Astrocyte of the spinal cord (primary cell): Measurements from ENCODE around the gene GSTA4.
A peak's percentile ranks its signal among the peaks of the same experiment; 100 is the strongest.

Experiments
- DNase-seq: peaks from one replicate; pipeline ENCODE4 v3.0.0; 2011; ENCODE audit warnings: low read depth, low spot score
- H3K4me3 ChIP-seq: 2 replicates; pipeline ENCODE4 v1.5.1; 2011; ENCODE audit warnings: low read depth, mild to moderate bottlenecking, low read length, moderate library complexity
- in situ Hi-C: cut with HindIII; loops from 2 replicates; pipeline ENCODE4 v1.10.0; 2017; ENCODE audit warnings: low sequenced_read_pairs
- TF ChIP-seq, protein P1 (sequence below): IDR thresholded peaks from 2 replicates; pipeline ENCODE4 v1.5.1; 2012; ENCODE audit warnings: low read depth, mild to moderate bottlenecking, low read length, inconsistent platforms

Gene GSTA4

DNA sequence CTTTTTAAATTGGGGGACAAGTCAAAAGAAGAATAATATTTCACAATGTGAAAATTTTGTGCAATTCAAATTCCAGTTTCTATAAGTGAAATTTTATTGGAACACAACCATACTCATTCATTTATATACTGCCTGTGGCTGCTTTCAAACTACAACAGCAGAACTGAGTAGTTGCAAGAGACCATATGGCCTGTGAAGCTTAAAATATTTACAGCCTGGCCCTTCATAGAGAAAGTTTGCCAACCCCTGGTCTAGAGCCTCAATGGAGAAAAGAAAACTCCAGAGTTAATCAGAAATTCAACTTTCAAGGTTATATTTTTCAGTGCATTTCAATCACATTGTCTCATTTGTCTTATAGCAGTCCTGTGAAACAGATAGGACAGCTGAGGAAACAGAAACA lies 43.5 kb upstream of the GSTA4 start:
- no peak overlapping the region for H3K4me3 ChIP-seq
- in situ Hi-C loops, result no loop called here
- no peak for DNase-seq
- TF ChIP-seq, protein P1, sequence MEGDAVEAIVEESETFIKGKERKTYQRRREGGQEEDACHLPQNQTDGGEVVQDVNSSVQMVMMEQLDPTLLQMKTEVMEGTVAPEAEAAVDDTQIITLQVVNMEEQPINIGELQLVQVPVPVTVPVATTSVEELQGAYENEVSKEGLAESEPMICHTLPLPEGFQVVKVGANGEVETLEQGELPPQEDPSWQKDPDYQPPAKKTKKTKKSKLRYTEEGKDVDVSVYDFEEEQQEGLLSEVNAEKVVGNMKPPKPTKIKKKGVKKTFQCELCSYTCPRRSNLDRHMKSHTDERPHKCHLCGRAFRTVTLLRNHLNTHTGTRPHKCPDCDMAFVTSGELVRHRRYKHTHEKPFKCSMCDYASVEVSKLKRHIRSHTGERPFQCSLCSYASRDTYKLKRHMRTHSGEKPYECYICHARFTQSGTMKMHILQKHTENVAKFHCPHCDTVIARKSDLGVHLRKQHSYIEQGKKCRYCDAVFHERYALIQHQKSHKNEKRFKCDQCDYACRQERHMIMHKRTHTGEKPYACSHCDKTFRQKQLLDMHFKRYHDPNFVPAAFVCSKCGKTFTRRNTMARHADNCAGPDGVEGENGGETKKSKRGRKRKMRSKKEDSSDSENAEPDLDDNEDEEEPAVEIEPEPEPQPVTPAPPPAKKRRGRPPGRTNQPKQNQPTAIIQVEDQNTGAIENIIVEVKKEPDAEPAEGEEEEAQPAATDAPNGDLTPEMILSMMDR, result no peak

DNA sequence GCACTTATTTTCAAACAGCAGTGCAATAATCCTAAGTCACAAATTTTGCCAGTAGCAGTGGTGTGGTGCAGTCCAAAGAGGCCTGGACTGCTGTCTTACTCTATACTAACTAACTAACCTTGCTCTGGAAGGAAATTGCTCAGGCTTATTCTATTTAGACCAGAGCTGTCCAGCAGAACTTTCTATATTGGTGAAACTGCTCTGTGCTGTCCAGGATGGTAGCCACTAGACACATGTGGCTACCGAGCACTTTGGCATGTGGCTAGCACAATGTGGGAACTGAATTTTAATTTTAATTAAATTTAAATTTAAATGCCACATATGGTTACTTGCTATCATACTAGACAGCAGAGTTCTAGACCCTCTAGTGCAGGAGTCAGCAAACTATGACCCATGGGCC lies 43.1 kb upstream of the GSTA4 start:
- TF ChIP-seq, protein P1, result no peak
- in situ Hi-C loops, result no loop called here
- H3K4me3 ChIP-seq, result no peak overlapping the region
- DNase-seq, result peak; percentile 13

DNA sequence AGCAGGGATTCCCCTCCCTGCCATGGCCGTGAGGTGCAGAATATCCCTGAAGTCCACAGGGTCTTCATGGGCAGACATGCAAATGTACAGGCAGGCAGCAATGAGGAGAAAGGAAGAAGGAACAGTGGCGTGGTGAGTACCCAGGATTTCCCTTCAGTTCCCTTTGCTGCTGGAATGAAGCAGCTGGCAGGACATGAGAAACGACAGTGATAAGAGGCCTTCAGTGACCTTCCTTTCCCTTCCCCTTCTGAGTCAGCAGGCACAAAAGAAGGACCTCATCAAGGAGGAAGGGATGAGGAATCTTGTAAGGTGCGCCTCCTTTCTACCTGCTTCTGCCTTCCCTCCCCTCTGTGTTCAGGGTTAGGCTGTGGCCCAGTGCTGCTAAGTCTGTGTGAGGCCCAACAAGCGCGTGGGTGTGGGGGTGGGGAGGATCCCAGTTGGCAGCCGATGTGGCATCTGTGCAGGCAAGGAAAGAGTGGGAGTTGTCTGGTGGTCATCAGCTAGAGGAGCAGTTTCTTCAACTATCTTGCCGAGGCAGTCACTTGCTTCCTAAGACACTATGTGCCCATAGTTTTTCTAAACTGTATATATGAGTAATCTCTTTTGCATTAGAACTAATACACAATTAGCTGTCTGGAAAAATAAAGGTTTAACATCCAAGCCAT lies 40.6 kb upstream of the GSTA4 start:
- in situ Hi-C loops, result no loop called here
- TF ChIP-seq, protein P1, result no peak
- H3K4me3 ChIP-seq, result no peak overlapping the region
- DNase-seq, result no peak

DNA sequence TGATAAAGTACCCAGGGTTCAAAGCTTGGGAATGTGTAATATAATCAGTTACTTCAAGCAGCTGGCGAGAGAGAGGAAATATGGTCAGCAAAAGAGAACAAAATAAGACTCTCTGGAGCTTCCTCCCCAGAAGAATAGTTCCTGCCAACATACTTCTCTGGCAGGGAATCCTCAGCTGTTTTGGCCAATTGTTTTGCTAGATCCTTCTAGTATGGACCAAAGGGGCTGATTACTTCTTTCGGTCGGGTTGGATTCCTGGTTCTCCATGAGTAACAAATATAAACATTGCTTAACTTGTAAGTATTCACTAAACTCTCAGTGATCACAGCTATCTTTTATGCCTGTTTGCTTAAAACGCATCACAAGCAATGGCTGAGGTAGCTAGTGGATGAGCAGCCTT lies 38.7 kb upstream of the GSTA4 start:
- TF ChIP-seq, protein P1, result no peak
- in situ Hi-C loops, result no loop called here
- H3K4me3 ChIP-seq, result no peak overlapping the region
- peak; percentile 59 for DNase-seq

DNA sequence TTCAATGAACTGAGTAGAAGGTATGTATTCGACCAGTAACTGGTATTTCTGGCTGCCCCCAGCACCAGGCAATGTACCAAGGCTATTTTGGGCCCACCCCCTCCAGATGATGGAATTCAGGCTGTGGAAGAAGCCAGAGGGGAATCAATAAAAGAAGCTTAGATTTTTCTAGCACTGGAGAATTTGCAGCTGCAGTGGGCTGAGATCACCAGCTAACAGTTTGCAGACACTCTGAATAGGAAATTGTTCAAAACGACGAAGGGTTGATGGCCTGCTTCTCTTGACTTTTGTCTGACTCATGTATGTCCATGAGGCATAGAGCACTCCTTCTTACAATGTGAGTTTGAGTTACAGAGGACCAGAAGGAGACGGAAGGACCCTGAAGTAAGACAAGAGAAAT lies 37.8 kb upstream of the GSTA4 start:
- TF ChIP-seq, protein P1, result no peak

DNA sequence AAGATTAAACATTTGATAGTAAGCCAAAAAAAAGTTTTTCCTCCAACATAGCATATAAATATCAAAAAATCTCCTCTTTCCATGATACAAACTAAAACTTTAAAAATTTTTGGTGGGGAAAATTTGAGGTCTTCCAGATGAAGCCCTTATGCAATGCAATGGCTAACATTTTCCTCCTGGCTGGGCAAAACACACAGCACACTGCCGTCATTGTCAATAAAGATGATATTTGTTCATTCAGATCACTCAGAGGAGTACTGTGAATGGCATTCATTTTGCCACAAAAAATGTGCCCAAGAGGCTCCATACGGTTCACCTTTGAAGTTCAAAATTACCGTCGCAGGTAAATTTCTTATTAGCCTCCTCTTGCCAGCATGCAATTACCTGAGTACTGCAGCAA lies 36.2 kb upstream of the GSTA4 start:
- no peak overlapping the region for H3K4me3 ChIP-seq
- in situ Hi-C loops, result no loop called here
- DNase-seq, result no peak
- TF ChIP-seq, protein P1, result no peak

More for the DNA sequence above, 37.8 kb upstream of the GSTA4 start:
- in situ Hi-C loops, result no loop called here
- DNase-seq, result peak; percentile 52
- H3K4me3 ChIP-seq, result no peak overlapping the region
